ENCODE data around the gene FOXP1.

Gene FOXP1

GRCh38 chr3:71304247-71304646 is 279.3 kb downstream of the FOXP1 start:
- no CpG with 5 or more reads among the region's 3 CpGs for WGBS (ENCODE audit: extremely low coverage, insufficient coverage, insufficient read length)
- no peak overlapping the region for H4K8ac ChIP-seq (ENCODE audit: low read depth, low read length)
- H3K79me2 ChIP-seq (ENCODE audit: control insufficient read depth, insufficient read depth, low read length, poor library complexity): no peaks in the 10 kb centered on the region

GRCh38 chr3:71303627-71304200 is 279.8 kb downstream of the FOXP1 start:
- H3K79me1 ChIP-seq (ENCODE audit: low read length): no peaks in the 10 kb centered on the region
- H4K8ac ChIP-seq (ENCODE audit: low read depth, low read length): no peak overlapping the region
- peaks cover 0 to 3% of the 10 kb centered on the region in 2 experiments for H3K4me1 ChIP-seq (ENCODE audit: control insufficient read depth in 1 of 2, insufficient read depth in 2 of 2, low read length in 2 of 2)
- H2BK120ac ChIP-seq (ENCODE audit: insufficient read depth, low read length, poor library complexity): no peak overlapping the region
- H2AFZ ChIP-seq (ENCODE audit: insufficient read depth, low read length, poor library complexity): no peak overlapping the region
- H3K27me3 ChIP-seq (ENCODE audit: insufficient read depth, low read length): no peaks in the 10 kb centered on the region
- no peak overlapping the region for H2BK12ac ChIP-seq (ENCODE audit: low read length)
- no peak overlapping the region for H3K23ac ChIP-seq (ENCODE audit: low read length)
- no peak overlapping the region for H2AK5ac ChIP-seq (ENCODE audit: low read length)
- H3K4me3 ChIP-seq (ENCODE audit: low read depth, low read length): no peak overlapping the region
- DNase-seq: no peak
- WGBS (ENCODE audit: extremely low coverage, insufficient coverage, insufficient read length): 92% methylated on average over 1 of the region's 6 CpGs
- no peak overlapping the region for H3K9ac ChIP-seq (ENCODE audit: low read length)
- no peak overlapping the region for H4K91ac ChIP-seq (ENCODE audit: low read depth, low read length)
- no peak overlapping the region for H4K12ac ChIP-seq (ENCODE audit: low read depth, low read length)
- H3K27ac ChIP-seq (ENCODE audit: low read depth, low read length): no peak overlapping the region
- H2BK5ac ChIP-seq (ENCODE audit: low read depth, low read length, poor library complexity): no peak overlapping the region
- H3K18ac ChIP-seq (ENCODE audit: low read length): no peak overlapping the region
- no peak overlapping the region for H3K4ac ChIP-seq (ENCODE audit: low read depth, low read length)
- H3K14ac ChIP-seq (ENCODE audit: low read length): no peak overlapping the region
- no peak overlapping the region for H3K4me2 ChIP-seq (ENCODE audit: low read length)
- no peaks in the 10 kb centered on the region for H3K79me2 ChIP-seq (ENCODE audit: control insufficient read depth, insufficient read depth, low read length, poor library complexity)
- H3K9me3 ChIP-seq (ENCODE audit: insufficient read depth, low read depth, low read length): no peaks in the 10 kb centered on the region
- no peaks in the 10 kb centered on the region for H3K36me3 ChIP-seq (ENCODE audit: control insufficient read depth in 1 of 2, insufficient read depth in 2 of 2, low read length in 2 of 2)

More at GRCh38 chr3:71304247-71304646, 279.3 kb downstream of the FOXP1 start:
- H3K4ac ChIP-seq (ENCODE audit: low read depth, low read length): no peak overlapping the region
- no peak overlapping the region for H2AK5ac ChIP-seq (ENCODE audit: low read length)
- no peak overlapping the region for H3K9ac ChIP-seq (ENCODE audit: low read length)
- no peak overlapping the region for H3K4me2 ChIP-seq (ENCODE audit: low read length)
- no peak overlapping the region for H4K91ac ChIP-seq (ENCODE audit: low read depth, low read length)
- H3K4me1 ChIP-seq (ENCODE audit: control insufficient read depth in 1 of 2, insufficient read depth in 2 of 2, low read length in 2 of 2): peaks cover 0 to 3% of the 10 kb centered on the region in 2 experiments
- no peak overlapping the region for H2BK5ac ChIP-seq (ENCODE audit: low read depth, low read length, poor library complexity)
- H3K14ac ChIP-seq (ENCODE audit: low read length): no peak overlapping the region
- no peak overlapping the region for H3K4me3 ChIP-seq (ENCODE audit: low read depth, low read length)
- no peaks in the 10 kb centered on the region for H3K36me3 ChIP-seq (ENCODE audit: control insufficient read depth in 1 of 2, insufficient read depth in 2 of 2, low read length in 2 of 2)
- no peak overlapping the region for H3K23ac ChIP-seq (ENCODE audit: low read length)
- no peak overlapping the region for H3K27ac ChIP-seq (ENCODE audit: low read depth, low read length)
- no peaks in the 10 kb centered on the region for H3K9me3 ChIP-seq (ENCODE audit: insufficient read depth, low read depth, low read length)
- no peak overlapping the region for H2AFZ ChIP-seq (ENCODE audit: insufficient read depth, low read length, poor library complexity)
- no peak overlapping the region for H2BK120ac ChIP-seq (ENCODE audit: insufficient read depth, low read length, poor library complexity)
- no peak overlapping the region for H3K18ac ChIP-seq (ENCODE audit: low read length)
- no peak for DNase-seq
- no peak overlapping the region for H2BK12ac ChIP-seq (ENCODE audit: low read length)
- no peaks in the 10 kb centered on the region for H3K79me1 ChIP-seq (ENCODE audit: low read length)
- H4K12ac ChIP-seq (ENCODE audit: low read depth, low read length): no peak overlapping the region
- no peaks in the 10 kb centered on the region for H3K27me3 ChIP-seq (ENCODE audit: insufficient read depth, low read length)

- no peak overlapping the region for H3K4me2 ChIP-seq (ENCODE audit: low read length)
- no peak overlapping the region for H4K8ac ChIP-seq (ENCODE audit: low read depth, low read length)
- H2AK5ac ChIP-seq (ENCODE audit: low read length): no peak overlapping the region
- H3K23ac ChIP-seq (ENCODE audit: low read length): no peak overlapping the region
- H2BK12ac ChIP-seq (ENCODE audit: low read length): no peak overlapping the region
- DNase-seq: no peak
- no peaks in the 10 kb centered on the region for H3K36me3 ChIP-seq (ENCODE audit: control insufficient read depth in 1 of 2, insufficient read depth in 2 of 2, low read length in 2 of 2)
- H2BK120ac ChIP-seq (ENCODE audit: insufficient read depth, low read length, poor library complexity): no peak overlapping the region
- H3K4me1 ChIP-seq (ENCODE audit: control insufficient read depth in 1 of 2, insufficient read depth in 2 of 2, low read length in 2 of 2): peaks cover 0 to 3% of the 10 kb centered on the region in 2 experiments
- H3K9ac ChIP-seq (ENCODE audit: low read length): no peak overlapping the region
- H4K12ac ChIP-seq (ENCODE audit: low read depth, low read length): no peak overlapping the region
- no peak overlapping the region for H4K91ac ChIP-seq (ENCODE audit: low read depth, low read length)
- no peak overlapping the region for H3K4me3 ChIP-seq (ENCODE audit: low read depth, low read length)
- no peaks in the 10 kb centered on the region for H3K27me3 ChIP-seq (ENCODE audit: insufficient read depth, low read length)
- H3K18ac ChIP-seq (ENCODE audit: low read length): no peak overlapping the region
- no peak overlapping the region for H3K27ac ChIP-seq (ENCODE audit: low read depth, low read length)
- no peaks in the 10 kb centered on the region for H3K79me1 ChIP-seq (ENCODE audit: low read length)
- H3K4ac ChIP-seq (ENCODE audit: low read depth, low read length): no peak overlapping the region
- WGBS (ENCODE audit: extremely low coverage, insufficient coverage, insufficient read length): no CpG with 5 or more reads among the region's 2 CpGs
- no peaks in the 10 kb centered on the region for H3K79me2 ChIP-seq (ENCODE audit: control insufficient read depth, insufficient read depth, low read length, poor library complexity)
- no peak overlapping the region for H2BK5ac ChIP-seq (ENCODE audit: low read depth, low read length, poor library complexity)
- H3K14ac ChIP-seq (ENCODE audit: low read length): no peak overlapping the region
- no peak overlapping the region for H2AFZ ChIP-seq (ENCODE audit: insufficient read depth, low read length, poor library complexity)
- H3K9me3 ChIP-seq (ENCODE audit: insufficient read depth, low read depth, low read length): no peaks in the 10 kb centered on the region
Observed at GRCh38 chr3:71302604-71303003, 280.9 kb downstream of the FOXP1 start.

GRCh38 chr3:71300951-71301393 is 282.6 kb downstream of the FOXP1 start:
- Histone ChIP-seq H3K18ac (ENCODE audit: low read length) (no peak overlapping the region), H3K14ac (ENCODE audit: low read length) (no peak overlapping the region), H3K27ac (ENCODE audit: low read depth, low read length) (no peak overlapping the region), H3K79me2 (ENCODE audit: control insufficient read depth, insufficient read depth, low read length, poor library complexity) (no peaks in the 10 kb centered on the region), H2BK5ac (ENCODE audit: low read depth, low read length, poor library complexity) (no peak overlapping the region), H3K27me3 (ENCODE audit: insufficient read depth, low read length) (no peaks in the 10 kb centered on the region), H2BK120ac (ENCODE audit: insufficient read depth, low read length, poor library complexity) (no peak overlapping the region), H4K12ac (ENCODE audit: low read depth, low read length) (no peak overlapping the region), H3K9me3 (ENCODE audit: insufficient read depth, low read depth, low read length) (no peaks in the 10 kb centered on the region), H3K4me1 (ENCODE audit: control insufficient read depth in 1 of 2, insufficient read depth in 2 of 2, low read length in 2 of 2) (peaks cover 0 to 3% of the 10 kb centered on the region in 2 experiments), H3K9ac (ENCODE audit: low read length) (no peak overlapping the region), H4K8ac (ENCODE audit: low read depth, low read length) (no peak overlapping the region), H3K4ac (ENCODE audit: low read depth, low read length) (no peak overlapping the region), H3K36me3 (ENCODE audit: control insufficient read depth in 1 of 2, insufficient read depth in 2 of 2, low read length in 2 of 2) (no peaks in the 10 kb centered on the region), H4K91ac (ENCODE audit: low read depth, low read length) (no peak overlapping the region), H3K4me3 (ENCODE audit: low read depth, low read length) (no peak overlapping the region), H3K4me2 (ENCODE audit: low read length) (no peak overlapping the region), H2AFZ (ENCODE audit: insufficient read depth, low read length, poor library complexity) (no peak overlapping the region), H3K23ac (ENCODE audit: low read length) (no peak overlapping the region), H3K79me1 (ENCODE audit: low read length) (no peaks in the 10 kb centered on the region), H2AK5ac (ENCODE audit: low read length) (no peak overlapping the region), H2BK12ac (ENCODE audit: low read length) (no peak overlapping the region)
- no peak for DNase-seq
- WGBS (ENCODE audit: extremely low coverage, insufficient coverage, insufficient read length): no CpG with 5 or more reads among the region's 4 CpGs

All from trophoblast cell (in vitro differentiated cells and primary cell).